Measurements from ENCODE around the gene RFX2. TPM values are rescaled to one million over a fixed set of nuclear protein-coding genes. Genes with fewer than 3 reads are reported as not detected.

The RFX2 gene
- polyA plus RNA-seq, 6 donors from 2014 or later: 0.89 to 5.9 (median 1.2) TPM

- H3K9me3 Mint-ChIP-seq: peaks cover 0 to 11% (median 7%) of the 10 kb centered on the region in 7 donors
- H3K27me3 Mint-ChIP-seq: no peaks in the 10 kb centered on the region
- peaks cover 0 to 4% (median 0%) of the 10 kb centered on the region in 3 donors for H3K4me1 Mint-ChIP-seq
- peaks cover 0 to 8% of the 10 kb centered on the region in 2 donors for H3K36me3 Mint-ChIP-seq
- no peak overlapping the region for H3K4me3 Mint-ChIP-seq
- no peak overlapping the region for H3K27ac Mint-ChIP-seq
- DNase-seq (no peak), ATAC-seq (ENCODE audit: low read depth in 2 of 2) (no peak)
Measured at GRCh38 chr19:5997371-5997770, 112.9 kb downstream of the RFX2 start.

DNA sequence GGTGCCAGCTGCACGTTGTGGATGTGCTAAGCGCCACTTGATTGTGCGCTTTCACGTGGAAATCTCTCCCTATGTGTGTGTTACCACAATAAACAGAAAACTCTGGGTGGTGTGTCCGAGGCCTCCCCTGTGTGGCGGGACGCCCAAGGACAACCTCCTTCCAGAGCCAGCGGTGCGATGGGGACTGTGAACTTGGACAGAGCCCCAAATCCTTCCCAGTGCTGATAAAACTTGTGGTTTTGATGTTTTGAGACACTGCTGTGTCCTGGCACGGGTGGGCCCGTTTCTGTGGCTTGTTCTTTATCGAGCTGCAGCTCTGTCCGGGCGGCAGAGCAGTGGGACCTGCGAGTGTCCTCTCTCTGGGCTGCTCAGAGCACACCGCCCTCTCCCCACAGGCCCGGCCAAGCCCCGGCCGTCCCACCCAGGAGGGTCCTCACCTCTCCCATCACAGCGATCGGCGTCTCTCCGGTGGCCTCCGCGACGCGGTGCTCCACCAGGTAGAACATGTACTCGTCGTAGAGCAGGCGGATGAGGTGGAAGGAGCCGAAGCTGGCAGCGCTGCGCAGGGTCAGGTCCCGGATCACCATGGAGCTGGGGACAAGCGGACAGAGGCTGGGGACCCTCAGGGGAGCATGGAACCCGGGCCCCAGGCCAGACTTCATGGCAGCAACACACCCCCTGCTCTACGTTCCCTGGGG lies 113.5 kb downstream of the RFX2 start:
- H3K36me3 Mint-ChIP-seq: peaks cover 0 to 8% of the 10 kb centered on the region in 2 donors
- ATAC-seq (ENCODE audit: low read depth in 2 of 2): no peak
- no peak overlapping the region for H3K27ac Mint-ChIP-seq
- no peak overlapping the region for H3K4me3 Mint-ChIP-seq
- H3K9me3 Mint-ChIP-seq: peaks cover 0 to 11% (median 7%) of the 10 kb centered on the region in 7 donors
- peaks cover 0 to 4% (median 0%) of the 10 kb centered on the region in 3 donors for H3K4me1 Mint-ChIP-seq
- no peaks in the 10 kb centered on the region for H3K27me3 Mint-ChIP-seq
- no peak for DNase-seq

- Mint-ChIP-seq H3K4me3 (no peak overlapping the region), H3K4me1 (peaks cover 0 to 6% (median 0%) of the 10 kb centered on the region in 3 donors), H3K27me3 (no peaks in the 10 kb centered on the region), H3K9me3 (peaks cover 0 to 11% (median 7%) of the 10 kb centered on the region in 7 donors), H3K36me3 (peaks cover 0 to 8% of the 10 kb centered on the region in 2 donors), H3K27ac (peak overlapping the region in 1 of 6 donors; percentile 41)
- DNase-seq: no peak
- no peak for ATAC-seq (ENCODE audit: low read depth in 2 of 2)
Measured at GRCh38 chr19:5996102-5996501, 114.2 kb downstream of the RFX2 start.

GRCh38 chr19:5995606-5996005 lies 114.7 kb downstream of the RFX2 start:
- DNase-seq (no peak), ATAC-seq (ENCODE audit: low read depth in 2 of 2) (no peak)
- Mint-ChIP-seq H3K36me3 (peaks cover 0 to 8% of the 10 kb centered on the region in 2 donors), H3K27ac (no peak overlapping the region), H3K9me3 (peaks cover 0 to 6% (median 4%) of the 10 kb centered on the region in 7 donors), H3K27me3 (no peaks in the 10 kb centered on the region), H3K4me1 (peaks cover 0 to 9% (median 0%) of the 10 kb centered on the region in 3 donors), H3K4me3 (no peak overlapping the region)

- H3K9me3 Mint-ChIP-seq: peaks cover 0 to 3% (median 0%) of the 10 kb centered on the region in 7 donors
- no peak overlapping the region for H3K27ac Mint-ChIP-seq
- H3K4me3 Mint-ChIP-seq: no peak overlapping the region
- H3K27me3 Mint-ChIP-seq: no peaks in the 10 kb centered on the region
- no peak for DNase-seq
- H3K4me1 Mint-ChIP-seq: peaks cover 0 to 14% (median 0%) of the 10 kb centered on the region in 3 donors
- peaks cover 0 to 4% of the 10 kb centered on the region in 2 donors for H3K36me3 Mint-ChIP-seq
- no peak for ATAC-seq (ENCODE audit: low read depth in 2 of 2)
Measured at GRCh38 chr19:5994405-5995165, 115.7 kb downstream of the RFX2 start.

GRCh38 chr19:5993648-5994358 lies 116.5 kb downstream of the RFX2 start:
- Mint-ChIP-seq H3K27me3 (no peaks in the 10 kb centered on the region), H3K4me1 (peaks cover 0 to 14% (median 0%) of the 10 kb centered on the region in 3 donors), H3K27ac (peak overlapping the region in 1 of 6 donors; percentile 67), H3K36me3 (no peaks in the 10 kb centered on the region), H3K4me3 (no peak overlapping the region), H3K9me3 (peaks cover 0 to 1% (median 0%) of the 10 kb centered on the region in 7 donors)
- no peak for DNase-seq
- no peak for ATAC-seq (ENCODE audit: low read depth in 2 of 2)

DNA sequence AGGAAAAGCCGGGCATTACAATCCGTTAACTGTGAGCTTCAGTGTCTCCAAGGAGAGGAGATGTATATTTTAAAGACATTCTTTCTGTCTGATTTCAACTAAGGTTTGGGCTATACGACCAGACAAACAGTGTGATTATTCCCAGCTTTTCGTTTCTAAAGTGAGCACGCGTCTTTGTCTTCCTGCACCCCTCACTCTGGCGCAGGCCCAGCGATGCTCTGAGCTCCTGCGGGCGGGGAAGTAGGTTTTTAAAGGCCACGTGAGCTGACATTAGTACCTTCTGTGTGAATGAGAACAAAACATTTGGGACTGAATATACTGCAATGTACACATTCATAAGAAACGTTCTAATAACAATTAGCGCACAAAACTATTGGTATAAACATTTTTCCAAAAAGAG lies 117.1 kb downstream of the RFX2 start:
- peaks cover 0 to 16% (median 0%) of the 10 kb centered on the region in 3 donors for H3K4me1 Mint-ChIP-seq
- DNase-seq (no peak), ATAC-seq (ENCODE audit: low read depth in 2 of 2) (no peak)
- H3K27ac Mint-ChIP-seq: peak overlapping the region in 1 of 6 donors; percentile 20
- peaks cover 0 to 1% (median 0%) of the 10 kb centered on the region in 7 donors for H3K9me3 Mint-ChIP-seq
- no peaks in the 10 kb centered on the region for H3K27me3 Mint-ChIP-seq
- peak overlapping the region in 1 of 8 donors; percentile 57 for H3K4me3 Mint-ChIP-seq
- no peaks in the 10 kb centered on the region for H3K36me3 Mint-ChIP-seq

GRCh38 chr19:5992756-5993155 lies 117.5 kb downstream of the RFX2 start:
- no peak for ATAC-seq (ENCODE audit: low read depth in 2 of 2)
- Mint-ChIP-seq H3K9me3 (peaks cover 0 to 1% (median 0%) of the 10 kb centered on the region in 7 donors), H3K36me3 (no peaks in the 10 kb centered on the region), H3K27me3 (no peaks in the 10 kb centered on the region), H3K4me1 (peaks cover under 1 to 18% (median under 1%) of the 10 kb centered on the region in 3 donors), H3K4me3 (peak overlapping the region in 2 of 8 donors; percentile 4 to 57), H3K27ac (peak overlapping the region in 2 of 6 donors; percentile 6 to 66)
- no peak for DNase-seq

GRCh38 chr19:5991244-5991838 lies 119.0 kb downstream of the RFX2 start:
- DNase-seq: no peak
- Mint-ChIP-seq H3K9me3 (peaks cover 0 to 1% (median 0%) of the 10 kb centered on the region in 7 donors), H3K27ac (no peak overlapping the region), H3K4me3 (no peak overlapping the region), H3K27me3 (no peaks in the 10 kb centered on the region), H3K4me1 (peaks cover 8 to 25% (median 10%) of the 10 kb centered on the region in 3 donors), H3K36me3 (no peaks in the 10 kb centered on the region)
- no peak for ATAC-seq (ENCODE audit: low read depth in 2 of 2)

DNA sequence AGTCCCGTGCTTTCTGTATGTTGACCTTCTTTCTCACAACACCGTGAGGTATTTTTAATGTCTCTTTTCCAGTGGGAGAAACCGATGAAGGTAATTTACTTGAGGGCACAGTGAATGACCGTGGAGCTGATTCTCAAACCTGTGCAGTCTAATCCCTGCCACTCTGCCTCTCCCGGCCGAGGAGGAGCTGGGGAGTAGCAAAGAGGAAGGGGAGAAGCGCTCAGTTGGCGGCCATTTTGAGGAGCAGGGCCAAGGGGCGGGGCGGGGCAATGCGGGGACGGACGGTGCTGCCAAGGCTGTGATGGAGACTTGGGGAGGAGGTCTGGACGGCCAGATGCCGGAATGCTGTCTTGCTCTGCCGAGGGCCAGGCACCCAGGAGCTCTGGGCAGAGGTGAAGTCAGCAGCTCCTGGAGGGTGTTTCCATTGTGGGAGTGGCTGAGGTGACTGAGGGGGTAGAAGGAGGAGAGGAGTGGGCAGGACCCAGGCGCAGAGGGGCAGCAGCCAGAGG lies 120.0 kb downstream of the RFX2 start:
- Mint-ChIP-seq H3K4me3 (no peak overlapping the region), H3K27me3 (no peaks in the 10 kb centered on the region), H3K9me3 (peaks cover 0 to 1% (median 0%) of the 10 kb centered on the region in 7 donors), H3K4me1 (peaks cover 8 to 25% (median 10%) of the 10 kb centered on the region in 3 donors), H3K36me3 (no peaks in the 10 kb centered on the region), H3K27ac (no peak overlapping the region)
- no peak for DNase-seq
- ATAC-seq (ENCODE audit: low read depth in 2 of 2): no peak

- peak overlapping the region in 2 of 8 donors; percentile 29 to 32 for H3K4me3 Mint-ChIP-seq
- H3K27ac Mint-ChIP-seq: no peak overlapping the region
- no peaks in the 10 kb centered on the region for H3K36me3 Mint-ChIP-seq
- peaks cover 0 to 1% (median 0%) of the 10 kb centered on the region in 7 donors for H3K9me3 Mint-ChIP-seq
- ATAC-seq (ENCODE audit: low read depth in 2 of 2): no peak
- DNase-seq: no peak
- H3K4me1 Mint-ChIP-seq: peaks cover 8 to 25% (median 10%) of the 10 kb centered on the region in 3 donors
- no peaks in the 10 kb centered on the region for H3K27me3 Mint-ChIP-seq
Measured at GRCh38 chr19:5989388-5990074, 120.8 kb downstream of the RFX2 start.

All from naive B cell (primary cell).